WTC11 (cell line): ENCODE results near the gene FZD10.

Experiments
- CREM ChIP-seq: sonication (generic); formaldehyde crosslinking; IDR thresholded peaks from 2 replicates; pipeline ENCODE4 v1.8.1; 2022; ENCODE audit warnings: mild to moderate bottlenecking, missing genetic modification reagents, moderate library complexity
- TF ChIP-seq, protein P1 (sequence below): fragments of 200-600 bp; IDR thresholded peaks from 2 replicates; pipeline ENCODE4 v1.8.0; 2022; ENCODE audit warnings: antibody characterized with exemption
- TF ChIP-seq, protein P2 (sequence below): sonication (generic); formaldehyde crosslinking; IDR thresholded peaks from 2 replicates; pipeline ENCODE4 v1.8.0; 2022; ENCODE audit warnings: mild to moderate bottlenecking, missing genetic modification reagents
- TF ChIP-seq, protein P3 (sequence below): sonication (generic); formaldehyde crosslinking; IDR thresholded peaks from 2 replicates; pipeline ENCODE4 v1.8.0; 2022; ENCODE audit warnings: mild to moderate bottlenecking, missing genetic modification reagents

DNA sequence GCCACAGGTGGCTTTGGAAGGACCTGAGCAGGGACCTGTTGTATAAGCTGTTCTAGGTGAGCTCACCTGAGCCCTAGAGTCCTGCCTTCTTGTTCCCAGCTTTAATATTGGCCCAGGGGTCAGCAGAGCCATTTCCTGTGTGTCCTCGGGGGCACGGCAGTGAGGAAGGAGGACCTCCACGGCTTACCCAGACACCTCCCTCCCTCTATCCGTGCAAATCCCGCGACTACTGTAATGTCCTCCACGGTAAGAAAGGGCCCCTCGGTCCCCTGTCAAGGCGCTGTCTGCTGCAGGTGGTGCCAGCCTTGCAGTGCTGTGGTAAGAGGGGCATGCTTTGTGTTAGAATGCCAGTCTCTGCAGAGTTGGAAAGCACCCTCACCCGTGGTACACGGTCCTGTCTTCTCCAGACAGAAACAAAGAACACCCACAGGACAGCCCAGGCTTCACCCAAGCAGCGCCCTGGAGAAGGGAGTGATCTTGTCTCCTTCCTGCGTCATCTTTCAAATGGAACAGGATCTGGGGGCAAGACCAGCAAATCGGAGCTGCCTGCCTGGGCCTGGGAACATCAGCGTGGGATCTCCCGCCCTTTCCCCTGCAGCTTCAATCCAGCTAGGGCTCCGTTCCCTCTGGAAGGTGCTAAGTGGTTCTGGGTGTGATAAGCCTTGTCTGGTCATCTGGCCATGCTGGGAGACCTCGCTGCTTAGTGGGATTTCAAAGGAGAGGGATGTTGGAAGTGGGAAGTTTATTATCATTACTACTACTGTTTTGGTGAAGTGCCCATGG is 20.2 kb upstream of the FZD10 start:
- TF ChIP-seq, protein P1, sequence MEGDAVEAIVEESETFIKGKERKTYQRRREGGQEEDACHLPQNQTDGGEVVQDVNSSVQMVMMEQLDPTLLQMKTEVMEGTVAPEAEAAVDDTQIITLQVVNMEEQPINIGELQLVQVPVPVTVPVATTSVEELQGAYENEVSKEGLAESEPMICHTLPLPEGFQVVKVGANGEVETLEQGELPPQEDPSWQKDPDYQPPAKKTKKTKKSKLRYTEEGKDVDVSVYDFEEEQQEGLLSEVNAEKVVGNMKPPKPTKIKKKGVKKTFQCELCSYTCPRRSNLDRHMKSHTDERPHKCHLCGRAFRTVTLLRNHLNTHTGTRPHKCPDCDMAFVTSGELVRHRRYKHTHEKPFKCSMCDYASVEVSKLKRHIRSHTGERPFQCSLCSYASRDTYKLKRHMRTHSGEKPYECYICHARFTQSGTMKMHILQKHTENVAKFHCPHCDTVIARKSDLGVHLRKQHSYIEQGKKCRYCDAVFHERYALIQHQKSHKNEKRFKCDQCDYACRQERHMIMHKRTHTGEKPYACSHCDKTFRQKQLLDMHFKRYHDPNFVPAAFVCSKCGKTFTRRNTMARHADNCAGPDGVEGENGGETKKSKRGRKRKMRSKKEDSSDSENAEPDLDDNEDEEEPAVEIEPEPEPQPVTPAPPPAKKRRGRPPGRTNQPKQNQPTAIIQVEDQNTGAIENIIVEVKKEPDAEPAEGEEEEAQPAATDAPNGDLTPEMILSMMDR, result no peak
- TF ChIP-seq, protein P2, sequence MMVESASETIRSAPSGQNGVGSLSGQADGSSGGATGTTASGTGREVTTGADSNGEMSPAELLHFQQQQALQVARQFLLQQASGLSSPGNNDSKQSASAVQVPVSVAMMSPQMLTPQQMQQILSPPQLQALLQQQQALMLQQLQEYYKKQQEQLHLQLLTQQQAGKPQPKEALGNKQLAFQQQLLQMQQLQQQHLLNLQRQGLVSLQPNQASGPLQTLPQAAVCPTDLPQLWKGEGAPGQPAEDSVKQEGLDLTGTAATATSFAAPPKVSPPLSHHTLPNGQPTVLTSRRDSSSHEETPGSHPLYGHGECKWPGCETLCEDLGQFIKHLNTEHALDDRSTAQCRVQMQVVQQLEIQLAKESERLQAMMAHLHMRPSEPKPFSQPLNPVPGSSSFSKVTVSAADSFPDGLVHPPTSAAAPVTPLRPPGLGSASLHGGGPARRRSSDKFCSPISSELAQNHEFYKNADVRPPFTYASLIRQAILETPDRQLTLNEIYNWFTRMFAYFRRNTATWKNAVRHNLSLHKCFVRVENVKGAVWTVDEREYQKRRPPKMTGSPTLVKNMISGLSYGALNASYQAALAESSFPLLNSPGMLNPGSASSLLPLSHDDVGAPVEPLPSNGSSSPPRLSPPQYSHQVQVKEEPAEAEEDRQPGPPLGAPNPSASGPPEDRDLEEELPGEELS (CRISPR knock-in tag), result no peak
- TF ChIP-seq, protein P3, sequence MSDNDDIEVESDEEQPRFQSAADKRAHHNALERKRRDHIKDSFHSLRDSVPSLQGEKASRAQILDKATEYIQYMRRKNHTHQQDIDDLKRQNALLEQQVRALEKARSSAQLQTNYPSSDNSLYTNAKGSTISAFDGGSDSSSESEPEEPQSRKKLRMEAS (CRISPR knock-in tag), result no peak
- TF ChIP-seq CREM (CRISPR knock-in tag), result no peak
